Natural killer cell (primary cell): ENCODE results near the gene ODF2. TPM values are rescaled to one million over a fixed set of nuclear protein-coding genes. Genes with fewer than 3 reads are reported as not detected.

Experiments used
- ATAC-seq, 3 donors: fragments of 150-1000 bp in 2 of 3; fragments of 200-7000 bp in 1 of 3; cut with Tn5 transposase; 1 replicate in 1 of 3; 2 replicates in 2 of 3; pipeline ENCODE4 v1.10.0; 2021; ENCODE audit warnings: mild to moderate bottlenecking in 2 of 3, moderate library complexity in 2 of 3
- DNase-seq, 2 donors: peaks; one replicate each; pipeline versions ENCODE4 v3.0.0 to v3.0.0-alpha.2; 2013 to 2021; ENCODE audit warnings: mixed read lengths in 1 of 2
- H3K27ac ChIP-seq: one replicate; pipeline ENCODE4 v1.5.1; 2013; ENCODE audit warnings: mild to moderate bottlenecking, low read length
- H3K27me3 ChIP-seq: one replicate; pipeline ENCODE4 v1.6.1; 2013; ENCODE audit warnings: low read length; ENCODE audit not compliant: control insufficient read depth, insufficient read depth
- H3K36me3 ChIP-seq: one replicate; pipeline ENCODE4 v1.6.1; 2013; ENCODE audit warnings: low read length; ENCODE audit not compliant: control insufficient read depth, insufficient read depth
- H3K4me1 ChIP-seq: one replicate; pipeline ENCODE4 v1.6.1; 2013; ENCODE audit warnings: low read length; ENCODE audit not compliant: control insufficient read depth, insufficient read depth
- H3K4me3 ChIP-seq: one replicate; pipeline ENCODE4 v1.5.1; 2013; ENCODE audit warnings: low read length
- H3K9me3 ChIP-seq: one replicate; pipeline ENCODE4 v1.6.1; 2013; ENCODE audit warnings: low read length; ENCODE audit not compliant: control insufficient read depth, insufficient read depth
- H3K27ac Mint-ChIP-seq, 2 donors: one replicate each; pipeline ENCODE4 v1.8.0; 2022; ENCODE audit warnings: mild to moderate bottlenecking in 2 of 2, mixed read lengths in 2 of 2, moderate library complexity in 1 of 2
- H3K27me3 Mint-ChIP-seq, 2 donors: one replicate each; pipeline ENCODE4 v1.8.0; 2022; ENCODE audit warnings: low read depth in 2 of 2, mixed read lengths in 2 of 2
- H3K36me3 Mint-ChIP-seq: one replicate; pipeline ENCODE4 v1.8.0; 2022; ENCODE audit warnings: mixed read lengths
- H3K4me1 Mint-ChIP-seq, 2 donors: one replicate each; pipeline ENCODE4 v1.8.0; 2022; ENCODE audit warnings: mixed read lengths in 2 of 2
- H3K4me3 Mint-ChIP-seq: one replicate; pipeline ENCODE4 v1.8.0; 2022; ENCODE audit warnings: mild to moderate bottlenecking, moderate library complexity, mixed read lengths
- H3K9me3 Mint-ChIP-seq, 2 donors: one replicate each; pipeline ENCODE4 v1.8.0; 2022; ENCODE audit warnings: mixed read lengths in 2 of 2
- WGBS: methylation state at CpG from one replicate; pipeline ENCODE4 v1.1.7; 2013; ENCODE audit warnings: missing lambda C conversion rate; ENCODE audit not compliant: insufficient coverage; 5-methylcytosine and 5-hydroxymethylcytosine counted together
- intact Hi-C: fragments of 100-400 bp; cut with micrococcal nuclease; formaldehyde crosslinking; loops from one replicate; pipeline ENCODE4 v1.14.2; 2022
- total RNA-seq, 4 donors: library from RNA; stranded (reverse); fragments of 120-200 nt in 1 of 4; gene quantifications; one replicate each; pipeline versions ENCODE4 v1.2.3 to v1.2.4, GENCODE V29; 2013 to 2022
- TF ChIP-seq, protein P1 (sequence below): fragments of 200-600 bp; IDR thresholded peaks from one replicate; pipeline ENCODE4 v1.8.0; 2022; ENCODE audit warnings: antibody characterized with exemption

The ODF2 gene
- total RNA-seq, 3 donors from 2014 or later (not counting 1 experiment from before 2014, with no cell fraction given) = 36.4 to 44.4 (median 37.5) TPM

DNA sequence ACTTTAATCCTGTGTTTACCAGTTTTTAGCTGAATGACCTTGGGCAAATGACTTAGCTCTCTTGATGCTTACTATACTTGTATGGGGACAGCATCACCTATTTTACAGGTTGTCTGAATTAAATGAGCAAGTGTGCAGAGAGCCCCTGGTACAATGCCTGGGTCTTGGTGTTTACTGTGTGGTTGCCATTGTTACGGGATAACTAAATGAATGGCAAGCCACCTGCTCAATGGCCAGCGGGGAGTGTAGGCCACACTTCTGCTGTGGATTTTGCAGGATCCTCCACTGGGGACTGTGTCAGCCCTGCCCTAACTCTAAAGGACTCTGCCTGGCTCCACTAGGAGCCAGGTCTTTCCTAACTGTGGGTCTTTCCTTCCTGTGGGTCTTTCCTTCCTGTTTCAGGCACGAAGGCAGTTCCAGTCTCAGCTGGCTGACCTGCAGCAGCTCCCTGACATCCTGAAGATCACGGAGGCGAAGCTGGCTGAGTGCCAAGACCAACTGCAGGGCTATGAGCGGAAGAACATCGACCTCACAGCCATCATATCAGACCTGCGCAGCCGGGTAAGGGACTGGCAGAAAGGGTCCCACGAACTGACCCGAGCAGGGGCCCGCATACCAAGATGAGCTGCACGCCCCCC, 38.4 kb downstream of the ODF2 start:
- peaks cover 16% of the 10 kb centered on the region for H3K36me3 Mint-ChIP-seq
- no peaks in the 10 kb centered on the region for H3K4me1 ChIP-seq
- peaks cover 70% of the 10 kb centered on the region for H3K36me3 ChIP-seq
- no peaks in the 10 kb centered on the region for H3K27me3 Mint-ChIP-seq
- WGBS = 31% methylated on average over 13 of the region's 13 CpGs
- DNase-seq (peak in 1 of 2 donors; percentile 44), ATAC-seq (no peak)
- H3K27ac ChIP-seq = no peak overlapping the region
- H3K9me3 ChIP-seq = no peaks in the 10 kb centered on the region
- no peak overlapping the region for H3K27ac Mint-ChIP-seq
- no peaks in the 10 kb centered on the region for H3K9me3 Mint-ChIP-seq
- no peak overlapping the region for H3K4me3 ChIP-seq
- intact Hi-C loops = no loop called here
- H3K4me1 Mint-ChIP-seq = no peaks in the 10 kb centered on the region
- H3K4me3 Mint-ChIP-seq = no peak overlapping the region
- TF ChIP-seq, protein P1, sequence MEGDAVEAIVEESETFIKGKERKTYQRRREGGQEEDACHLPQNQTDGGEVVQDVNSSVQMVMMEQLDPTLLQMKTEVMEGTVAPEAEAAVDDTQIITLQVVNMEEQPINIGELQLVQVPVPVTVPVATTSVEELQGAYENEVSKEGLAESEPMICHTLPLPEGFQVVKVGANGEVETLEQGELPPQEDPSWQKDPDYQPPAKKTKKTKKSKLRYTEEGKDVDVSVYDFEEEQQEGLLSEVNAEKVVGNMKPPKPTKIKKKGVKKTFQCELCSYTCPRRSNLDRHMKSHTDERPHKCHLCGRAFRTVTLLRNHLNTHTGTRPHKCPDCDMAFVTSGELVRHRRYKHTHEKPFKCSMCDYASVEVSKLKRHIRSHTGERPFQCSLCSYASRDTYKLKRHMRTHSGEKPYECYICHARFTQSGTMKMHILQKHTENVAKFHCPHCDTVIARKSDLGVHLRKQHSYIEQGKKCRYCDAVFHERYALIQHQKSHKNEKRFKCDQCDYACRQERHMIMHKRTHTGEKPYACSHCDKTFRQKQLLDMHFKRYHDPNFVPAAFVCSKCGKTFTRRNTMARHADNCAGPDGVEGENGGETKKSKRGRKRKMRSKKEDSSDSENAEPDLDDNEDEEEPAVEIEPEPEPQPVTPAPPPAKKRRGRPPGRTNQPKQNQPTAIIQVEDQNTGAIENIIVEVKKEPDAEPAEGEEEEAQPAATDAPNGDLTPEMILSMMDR = no peak
- no peaks in the 10 kb centered on the region for H3K27me3 ChIP-seq

DNA sequence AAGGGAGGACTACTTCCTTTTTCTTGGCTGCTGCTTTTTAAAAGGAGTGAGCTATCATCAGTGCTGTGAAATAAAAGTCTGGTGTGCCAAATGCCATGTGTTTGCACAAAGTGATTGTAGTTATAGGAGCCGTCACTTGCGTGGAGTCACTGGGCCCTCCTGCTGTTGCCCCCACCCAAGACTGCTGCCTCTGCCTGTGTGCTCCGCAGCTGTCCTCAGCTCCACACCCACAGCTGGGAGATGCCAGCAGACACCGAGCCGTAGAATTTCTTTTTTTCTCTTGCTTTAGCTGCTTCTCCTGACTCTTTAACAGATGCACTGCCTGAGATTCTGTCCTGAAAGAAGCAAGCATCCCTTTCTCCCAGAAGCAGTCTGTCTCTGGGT, 38.9 kb downstream of the ODF2 start:
- Histone ChIP-seq H3K9me3 (no peaks in the 10 kb centered on the region), H3K27me3 (no peaks in the 10 kb centered on the region), H3K4me3 (no peak overlapping the region), H3K4me1 (no peaks in the 10 kb centered on the region), H3K36me3 (peaks cover 65% of the 10 kb centered on the region), H3K27ac (no peak overlapping the region)
- H3K27ac Mint-ChIP-seq = no peak overlapping the region
- no peak for ATAC-seq
- no peak for DNase-seq
- H3K4me3 Mint-ChIP-seq = no peak overlapping the region
- TF ChIP-seq, protein P1 = no peak
- WGBS = 47% methylated on average over 5 of the region's 5 CpGs
- intact Hi-C loops = no loop called here
- no peaks in the 10 kb centered on the region for H3K27me3 Mint-ChIP-seq
- H3K9me3 Mint-ChIP-seq = no peaks in the 10 kb centered on the region
- peaks cover 12% of the 10 kb centered on the region for H3K36me3 Mint-ChIP-seq
- no peaks in the 10 kb centered on the region for H3K4me1 Mint-ChIP-seq

DNA sequence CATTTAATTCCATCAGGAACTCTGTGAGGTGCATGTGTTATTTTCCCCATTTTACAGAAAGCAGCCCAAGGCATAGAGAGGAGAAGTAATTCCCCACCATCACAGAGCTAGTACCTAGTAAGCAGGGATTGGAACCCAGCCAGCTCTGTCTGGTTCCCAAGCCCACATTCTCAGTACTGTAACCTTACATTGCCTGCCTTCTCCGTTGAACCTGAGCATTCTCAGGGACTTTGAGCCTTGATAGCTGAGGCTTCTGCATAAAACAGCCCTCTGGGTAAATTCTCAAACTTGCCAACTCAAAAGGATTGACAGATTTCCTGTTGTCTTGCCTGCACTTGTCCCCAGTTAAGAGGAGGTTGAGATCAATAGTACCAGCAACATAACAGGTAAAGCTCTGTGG, 39.5 kb downstream of the ODF2 start:
- Mint-ChIP-seq H3K4me1 (no peaks in the 10 kb centered on the region), H3K36me3 (peaks cover 17% of the 10 kb centered on the region), H3K27me3 (no peaks in the 10 kb centered on the region), H3K4me3 (no peak overlapping the region), H3K9me3 (no peaks in the 10 kb centered on the region), H3K27ac (no peak overlapping the region)
- TF ChIP-seq, protein P1 = no peak
- no peaks in the 10 kb centered on the region for H3K9me3 ChIP-seq
- intact Hi-C loops = no loop called here
- H3K4me3 ChIP-seq = no peak overlapping the region
- ATAC-seq = no peak
- no peak for DNase-seq
- peaks cover 66% of the 10 kb centered on the region for H3K36me3 ChIP-seq
- no peak overlapping the region for H3K27ac ChIP-seq
- 13% methylated on average over 1 of the region's 1 CpG for WGBS
- H3K27me3 ChIP-seq = no peaks in the 10 kb centered on the region
- no peaks in the 10 kb centered on the region for H3K4me1 ChIP-seq
